CD4-positive, alpha-beta T cell treated with Interleukin-6 at 100 ng/mL for 8 hours (primary cell): ENCODE data around the gene ATG10.
"Not testable (repeated sequence)": the region's sequence is repeated elsewhere in the genome, so short reads cannot be mapped to it uniquely, and the experiment has no call there.

Experiments used
- DNase-seq: peaks from one replicate; pipeline ENCODE4 v3.0.0-alpha.2; 2020; ENCODE audit warnings: mixed read lengths, low spot score

The ATG10 gene

DNA sequence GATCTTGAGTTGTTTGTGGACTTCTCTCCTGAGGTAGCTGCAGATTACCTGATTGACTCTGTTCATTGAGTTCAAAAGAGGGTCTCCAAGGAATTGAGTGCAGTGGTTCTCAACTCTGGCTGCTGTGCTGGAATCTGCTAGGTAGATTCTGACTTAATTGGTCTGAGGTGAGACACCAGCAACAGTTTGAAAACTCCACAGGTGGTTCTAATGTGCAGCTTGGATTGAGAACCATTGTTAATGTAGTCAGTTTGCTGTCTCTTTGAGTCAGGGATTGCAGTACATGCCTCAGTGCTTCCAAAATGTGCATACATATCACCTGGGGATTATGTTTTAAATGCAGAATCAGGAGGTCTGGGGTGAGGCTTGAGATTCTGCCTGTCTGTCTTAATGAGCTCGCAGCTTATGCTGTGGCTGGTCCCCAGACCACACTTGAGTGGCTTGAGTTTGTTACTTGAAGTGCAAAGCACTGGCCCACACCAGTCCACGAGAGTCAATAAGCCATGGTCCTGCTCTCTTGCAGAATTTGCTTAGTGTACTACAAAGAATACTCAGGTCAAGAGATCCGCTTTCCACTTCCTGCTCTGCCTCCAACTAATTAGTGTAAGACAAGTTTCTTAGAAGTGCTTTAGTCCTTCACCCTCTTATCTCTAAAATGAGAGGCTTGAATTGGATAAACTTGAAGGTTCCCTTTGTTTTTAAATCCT is 82.3 kb downstream of the ATG10 start:
- no peak for DNase-seq

DNA sequence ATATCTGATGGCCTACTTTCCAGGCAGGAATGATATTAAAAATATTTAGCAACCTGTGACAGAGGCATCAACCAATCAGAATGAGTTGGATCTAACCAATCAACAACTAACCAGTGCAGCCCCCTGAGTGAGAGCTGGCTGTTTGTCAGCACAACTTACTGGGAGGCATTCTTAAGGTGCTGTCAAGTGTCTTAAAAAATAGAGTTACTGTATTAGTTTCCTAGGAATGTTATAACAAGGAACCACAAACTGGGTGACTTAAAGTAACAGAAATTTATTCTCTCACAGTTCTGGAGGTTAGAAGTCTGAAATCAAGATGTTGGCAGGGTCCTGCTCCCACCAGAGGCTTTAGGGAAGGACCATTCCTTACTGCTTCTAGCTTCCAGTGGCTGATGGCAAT is 85.2 kb downstream of the ATG10 start:
- no peak for DNase-seq

DNA sequence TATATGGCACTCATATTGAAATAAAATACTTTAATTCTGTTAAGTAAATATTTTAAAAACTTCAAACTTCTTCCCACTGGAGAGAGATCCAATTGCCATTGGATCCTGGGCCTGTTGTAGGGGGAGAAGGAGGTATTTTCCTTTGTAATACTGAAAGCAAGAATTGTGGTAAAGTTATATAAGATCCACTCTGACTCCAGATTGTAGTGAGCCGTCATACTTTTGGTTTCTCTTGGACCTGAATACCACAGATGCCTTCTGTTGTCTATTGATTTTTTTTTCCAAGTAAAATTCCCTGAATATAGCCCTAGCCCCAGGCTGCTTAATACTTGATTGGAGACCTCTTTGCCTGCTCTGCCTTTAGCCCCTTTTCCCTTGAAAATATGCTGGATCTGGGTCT is 86.9 kb downstream of the ATG10 start:
- DNase-seq = no peak

DNA sequence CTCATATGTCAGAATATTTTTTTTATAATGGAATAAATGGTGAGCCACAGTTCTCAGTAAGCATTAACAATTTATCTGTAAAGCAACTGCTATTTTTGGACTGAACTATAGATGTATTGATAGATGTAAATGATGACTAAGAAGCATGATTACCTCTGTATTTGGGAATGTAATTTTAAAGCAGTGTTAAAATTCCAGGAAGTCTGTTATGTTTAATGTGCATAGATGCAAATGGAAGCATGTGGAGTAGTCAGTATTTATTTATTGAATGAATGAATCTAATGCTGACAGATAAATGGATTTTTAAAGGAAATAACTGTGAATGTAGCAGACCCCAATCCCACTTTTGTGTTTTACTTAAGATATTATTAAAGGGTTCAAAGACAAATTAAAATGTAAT is 95.0 kb downstream of the ATG10 start:
- no peak for DNase-seq

DNA sequence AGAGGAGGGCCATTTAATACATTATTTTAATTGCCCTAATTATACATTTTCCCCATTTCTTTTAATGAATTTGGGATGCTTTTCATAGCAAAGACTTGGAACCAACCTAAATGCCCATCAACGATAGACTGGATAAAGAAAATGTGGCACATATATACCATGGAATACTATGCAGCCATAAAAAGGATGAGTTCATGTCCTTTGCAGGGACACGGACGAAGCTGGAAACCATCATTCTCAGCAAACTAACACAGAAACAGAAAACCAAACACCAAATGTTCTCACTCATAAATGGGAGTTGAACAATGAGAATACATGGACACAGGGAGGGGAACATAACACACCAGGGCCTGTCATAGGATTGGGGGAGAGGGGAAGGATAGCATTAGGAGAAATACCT is 96.2 kb downstream of the ATG10 start:
- DNase-seq = not testable (repeated sequence)

- no peak for DNase-seq
These were observed 96.9 kb downstream of the ATG10 start for GRCh38 chr5:82068723-82069122.

- no peak for DNase-seq
These were observed 100.3 kb downstream of the ATG10 start for GRCh38 chr5:82072138-82072537.

GRCh38 chr5:82073179-82073578 is 101.4 kb downstream of the ATG10 start:
- DNase-seq = no peak

GRCh38 chr5:82074950-82075349 is 103.1 kb downstream of the ATG10 start:
- no peak for DNase-seq

- DNase-seq = no peak
These were observed 105.7 kb downstream of the ATG10 start for GRCh38 chr5:82077496-82077895.

GRCh38 chr5:82091617-82092016 is 119.8 kb downstream of the ATG10 start:
- no peak for DNase-seq

DNA sequence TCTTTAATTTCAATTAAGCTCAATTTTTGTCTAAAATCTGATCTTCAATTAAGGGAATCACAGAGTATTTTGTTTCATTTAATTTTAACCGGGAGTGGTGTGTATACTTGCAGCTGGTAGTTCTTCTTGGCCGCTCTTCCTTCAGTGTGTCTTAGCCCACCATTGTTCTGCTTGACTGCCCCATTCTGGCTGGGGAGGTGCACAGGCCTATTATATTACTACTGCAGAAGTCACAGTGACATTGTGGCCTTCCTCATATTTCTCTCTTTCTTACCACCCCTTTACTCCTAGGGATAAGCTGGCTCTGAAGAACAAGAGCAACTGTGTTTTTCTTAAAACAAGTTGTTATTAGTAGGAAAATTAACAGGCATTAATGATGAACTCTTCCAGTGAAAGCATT is 123.7 kb downstream of the ATG10 start:
- DNase-seq = no peak

GRCh38 chr5:82096249-82096648 is 124.4 kb downstream of the ATG10 start:
- no peak for DNase-seq

DNA sequence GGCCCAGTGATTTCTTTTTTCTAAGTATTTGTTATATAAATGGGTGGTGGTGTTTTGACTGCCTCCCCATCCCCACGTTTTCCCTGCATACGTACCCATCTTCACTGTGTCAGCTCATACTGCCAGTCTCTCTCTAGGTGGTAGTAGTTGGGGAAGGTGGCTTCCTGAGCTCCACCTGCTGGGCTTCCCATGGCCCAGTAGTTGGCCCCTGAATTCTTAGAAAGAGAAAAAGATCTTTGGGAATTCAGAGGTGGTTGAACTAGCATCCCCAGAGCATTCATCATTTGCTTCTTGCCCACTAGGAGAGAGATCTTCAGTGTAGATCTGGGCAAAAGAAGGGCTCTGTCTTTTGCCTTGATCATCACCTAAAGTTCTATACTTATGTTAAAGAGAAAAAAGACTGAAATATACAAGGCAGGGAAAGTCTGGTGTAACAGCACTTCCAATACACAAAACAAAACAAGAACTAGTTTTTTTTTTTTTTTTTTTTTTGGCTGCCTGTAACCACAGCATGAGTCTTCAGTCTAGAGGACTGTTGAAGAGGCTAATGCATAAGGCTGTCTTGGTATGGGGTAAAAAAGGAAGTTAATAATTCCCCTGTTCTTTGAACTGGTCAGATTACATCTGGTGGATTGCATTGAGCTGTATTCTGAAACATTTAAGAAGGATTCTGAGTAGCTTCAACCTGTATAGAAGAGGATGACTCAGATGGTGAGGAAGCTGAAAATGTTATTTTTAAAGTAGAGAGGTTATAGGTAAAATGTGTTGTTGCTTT is 128.7 kb downstream of the ATG10 start:
- DNase-seq = no peak

GRCh38 chr5:82104872-82105271 is 133.0 kb downstream of the ATG10 start:
- DNase-seq = no peak

GRCh38 chr5:82105457-82105856 is 133.6 kb downstream of the ATG10 start:
- DNase-seq = no peak

DNA sequence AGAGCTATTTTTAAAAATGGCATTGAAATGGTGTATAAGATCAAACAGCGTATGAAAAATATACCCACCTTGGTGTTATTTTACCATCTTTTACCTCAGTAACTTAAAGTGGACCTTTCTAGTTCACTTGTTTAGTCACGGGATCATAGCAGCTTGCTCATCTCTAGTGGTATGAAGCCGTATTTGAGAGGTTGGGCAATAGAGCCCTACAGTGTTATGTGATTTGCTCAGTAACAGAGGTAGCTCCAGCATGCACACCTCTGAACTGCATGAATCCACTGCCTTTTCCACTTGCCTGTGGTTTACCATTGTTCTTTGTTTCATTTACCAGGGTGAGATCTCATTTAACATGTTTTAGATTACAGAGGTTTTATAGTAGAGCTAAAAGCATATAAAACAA is 134.4 kb downstream of the ATG10 start:
- no peak for DNase-seq

- DNase-seq = no peak
These were observed 134.9 kb downstream of the ATG10 start for GRCh38 chr5:82106756-82107155.

GRCh38 chr5:82107267-82107666 is 135.4 kb downstream of the ATG10 start:
- no peak for DNase-seq

GRCh38 chr5:82109013-82109412 is 137.2 kb downstream of the ATG10 start:
- no peak for DNase-seq

DNA sequence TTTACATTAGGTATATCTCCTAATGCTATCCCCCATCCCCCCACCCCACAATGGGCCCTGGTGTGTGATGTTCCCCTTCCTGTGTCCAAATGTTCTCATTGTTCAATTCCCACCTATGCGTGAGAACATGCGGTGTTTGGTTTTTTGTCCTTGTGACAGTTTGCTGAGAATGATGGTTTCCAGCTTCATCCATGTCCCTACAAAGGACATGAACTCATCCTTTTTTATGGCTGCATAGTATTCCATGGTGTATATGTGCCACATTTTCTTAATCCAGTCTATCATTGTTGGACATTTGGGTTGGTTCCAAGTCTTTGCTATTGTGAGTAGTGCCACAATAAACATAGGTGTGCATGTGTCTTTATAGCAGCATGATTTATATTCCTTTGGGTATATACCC is 138.1 kb downstream of the ATG10 start:
- not testable (repeated sequence) for DNase-seq

DNA sequence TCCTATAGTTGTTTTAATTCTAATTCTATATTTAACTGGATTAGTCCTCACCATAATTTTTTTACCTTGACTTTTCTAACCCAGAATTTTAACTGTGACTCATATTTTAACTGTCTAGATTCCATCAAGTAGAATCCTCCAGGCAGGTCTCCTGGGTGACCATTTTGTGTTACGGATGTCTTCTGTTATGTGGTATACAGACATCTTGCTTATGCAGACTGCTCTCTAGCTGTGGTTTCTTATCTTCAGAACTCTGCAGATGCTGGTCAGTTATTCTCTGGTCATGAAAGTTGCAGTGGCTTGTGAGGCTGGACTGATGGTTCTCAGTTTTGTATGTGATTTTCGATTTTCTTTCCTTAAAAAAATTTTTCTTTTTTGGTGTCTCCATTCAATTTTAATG is 139.4 kb downstream of the ATG10 start:
- DNase-seq = no peak

- DNase-seq = no peak
These were observed 144.0 kb downstream of the ATG10 start for GRCh38 chr5:82115858-82116257.

- no peak for DNase-seq
These were observed 148.1 kb downstream of the ATG10 start for GRCh38 chr5:82119889-82120288.
